Activated CD8-positive, alpha-beta memory T cell treated with anti-CD3 and anti-CD28 coated beads, Interleukin-2, amount 50 U/mL, for 24 hours (primary cell): ENCODE measurements around the gene ZMYM4.
"Not testable (repeated sequence)": the region's sequence is repeated elsewhere in the genome, so short reads cannot be mapped to it uniquely, and the experiment has no call there.

ENCODE experiments used
- DNase-seq: peaks from one replicate; pipeline ENCODE4 v3.0.0-alpha.2; 2020; ENCODE audit errors: extremely low read depth

ZMYM4 gene

GRCh38 chr1:35326246-35326866 is 57.8 kb downstream of the ZMYM4 start:
- DNase-seq: no peak

- DNase-seq: not testable (repeated sequence)
Observed at GRCh38 chr1:35331618-35332017, 63.1 kb downstream of the ZMYM4 start.

DNA sequence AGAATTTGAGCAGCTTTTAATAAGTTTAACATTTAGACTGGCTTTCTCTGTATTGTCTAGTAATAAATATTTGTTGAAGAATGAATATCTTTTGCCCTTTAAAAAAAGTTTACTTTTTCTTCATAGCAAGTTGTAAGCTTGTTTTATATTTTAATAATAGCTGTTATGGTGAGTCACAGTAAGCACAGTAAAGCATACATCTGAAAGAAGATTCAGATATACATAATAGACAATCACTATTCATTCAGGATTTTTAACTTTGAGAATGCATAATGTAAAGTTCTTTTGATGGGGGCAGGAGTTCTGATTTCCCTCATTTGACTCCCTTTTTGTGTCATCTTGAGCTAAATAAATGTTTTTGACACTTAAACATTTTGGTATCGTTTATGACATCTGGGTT is 66.0 kb downstream of the ZMYM4 start:
- no peak for DNase-seq

GRCh38 chr1:35340519-35340918 is 72.0 kb downstream of the ZMYM4 start:
- DNase-seq: no peak

DNA sequence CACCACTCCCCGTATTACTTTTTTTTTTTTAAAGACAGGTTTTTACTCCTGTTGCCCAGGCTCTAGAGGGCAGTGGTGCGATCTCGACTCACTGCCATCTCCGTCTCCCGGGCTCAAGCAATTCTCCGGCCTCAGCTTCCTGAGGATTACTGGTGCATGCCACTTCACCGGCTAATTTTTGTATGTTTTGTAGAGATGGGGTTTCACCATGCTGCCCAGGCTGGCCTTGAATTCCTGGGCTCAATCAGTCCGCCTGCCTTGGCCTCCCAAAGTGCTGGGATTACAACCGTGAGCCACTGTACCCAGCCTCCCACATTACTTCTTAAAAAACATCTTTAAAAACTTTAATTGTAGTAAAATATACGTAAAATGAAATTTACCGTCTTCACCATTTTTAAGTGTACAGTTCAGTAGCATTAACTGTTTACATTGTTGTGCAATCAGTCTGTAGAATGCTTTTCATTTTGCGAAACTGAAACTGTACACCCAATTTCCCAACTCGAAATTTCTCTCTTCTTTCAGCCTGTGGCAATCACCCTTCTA is 77.0 kb downstream of the ZMYM4 start:
- DNase-seq: no peak

- no peak for DNase-seq
Observed at GRCh38 chr1:35350872-35351271, 82.4 kb downstream of the ZMYM4 start.

- DNase-seq: no peak
Observed at GRCh38 chr1:35359995-35360394, 91.5 kb downstream of the ZMYM4 start.

- DNase-seq: no peak
Observed at GRCh38 chr1:35361638-35362037, 93.1 kb downstream of the ZMYM4 start.

- DNase-seq: no peak
Observed at GRCh38 chr1:35364741-35365140, 96.2 kb downstream of the ZMYM4 start.

DNA sequence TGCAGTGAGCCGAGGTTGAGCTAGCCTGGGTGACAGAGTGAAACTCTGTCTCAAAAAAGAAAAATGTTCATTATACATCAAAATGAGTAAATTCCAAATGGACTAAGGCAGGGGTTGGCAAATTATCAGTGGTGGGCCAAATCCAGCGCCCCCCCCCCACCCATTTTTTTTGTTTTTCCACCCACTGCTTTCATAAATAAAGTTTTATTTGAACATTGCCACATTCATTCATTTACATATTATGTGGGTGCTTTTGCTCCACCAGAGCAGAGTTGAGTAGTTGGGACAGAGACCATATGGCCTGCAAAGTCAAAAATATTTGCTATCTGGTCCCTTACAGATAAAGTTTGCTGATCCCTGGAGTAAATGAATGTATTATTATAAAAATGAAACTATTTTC is 99.4 kb downstream of the ZMYM4 start:
- no peak for DNase-seq

GRCh38 chr1:35369922-35370671 is 101.6 kb downstream of the ZMYM4 start:
- DNase-seq: no peak

DNA sequence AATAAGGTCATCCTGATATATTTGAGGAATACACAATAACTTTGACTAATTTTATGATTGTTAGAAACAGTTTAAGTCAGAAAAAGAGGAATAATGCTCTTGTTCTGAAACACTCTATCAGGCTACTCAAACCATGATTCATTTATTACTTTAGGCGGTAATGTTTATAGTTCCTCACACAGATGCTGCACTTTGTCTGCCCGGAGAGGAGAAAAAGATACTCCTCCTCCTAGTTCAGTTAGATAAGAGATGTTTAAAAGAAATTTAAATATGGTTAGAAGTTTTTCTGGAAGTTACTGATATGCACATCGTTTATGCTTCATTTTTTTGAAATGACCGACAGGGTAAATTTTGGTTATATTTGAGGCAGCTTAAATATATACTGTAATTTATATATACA is 103.0 kb downstream of the ZMYM4 start:
- no peak for DNase-seq

DNA sequence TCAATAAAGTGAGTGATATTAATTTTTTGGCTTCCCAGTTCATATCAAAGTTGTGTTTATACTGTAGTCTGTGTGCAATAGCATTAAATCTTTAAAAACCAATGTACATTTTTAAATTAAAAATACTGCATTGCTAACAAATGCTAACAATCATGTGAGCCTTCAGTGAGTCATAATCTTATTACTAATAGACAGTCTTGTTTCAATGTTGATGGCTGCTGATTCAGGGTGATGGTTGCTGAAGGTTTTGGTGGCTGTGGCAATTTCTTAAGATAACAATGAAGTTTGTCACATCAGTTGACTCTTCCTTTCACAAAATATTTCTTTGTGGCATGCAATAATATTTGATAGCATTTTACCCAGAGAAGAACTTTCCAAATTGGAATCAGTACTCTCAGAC is 109.0 kb downstream of the ZMYM4 start:
- DNase-seq: no peak

GRCh38 chr1:35379317-35380000 is 111.0 kb downstream of the ZMYM4 start:
- DNase-seq: no peak

GRCh38 chr1:35380111-35380510 is 111.6 kb downstream of the ZMYM4 start:
- DNase-seq: not testable (repeated sequence)

- DNase-seq: no peak
Observed at GRCh38 chr1:35382107-35382506, 113.6 kb downstream of the ZMYM4 start.

GRCh38 chr1:35386290-35386689 is 117.8 kb downstream of the ZMYM4 start:
- no peak for DNase-seq

DNA sequence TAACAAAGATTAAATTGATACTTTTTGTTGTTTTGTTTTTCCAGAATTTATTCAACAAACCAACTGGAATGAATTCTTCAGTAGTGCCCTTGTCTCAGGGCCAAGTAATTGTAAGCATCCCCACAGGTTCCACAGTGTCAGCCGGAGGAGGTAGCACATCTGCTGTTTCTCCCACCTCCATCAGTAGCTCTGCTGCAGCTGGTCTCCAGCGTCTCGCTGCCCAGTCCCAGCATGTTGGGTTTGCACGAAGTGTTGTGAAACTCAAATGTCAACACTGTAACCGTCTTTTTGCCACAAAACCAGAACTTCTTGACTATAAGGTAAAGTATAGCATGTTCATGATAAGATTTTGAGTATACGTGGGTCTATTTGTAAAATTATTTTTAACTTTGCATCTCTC is 118.5 kb downstream of the ZMYM4 start:
- DNase-seq: no peak

GRCh38 chr1:35390600-35391494 is 122.3 kb downstream of the ZMYM4 start:
- DNase-seq: no peak

DNA sequence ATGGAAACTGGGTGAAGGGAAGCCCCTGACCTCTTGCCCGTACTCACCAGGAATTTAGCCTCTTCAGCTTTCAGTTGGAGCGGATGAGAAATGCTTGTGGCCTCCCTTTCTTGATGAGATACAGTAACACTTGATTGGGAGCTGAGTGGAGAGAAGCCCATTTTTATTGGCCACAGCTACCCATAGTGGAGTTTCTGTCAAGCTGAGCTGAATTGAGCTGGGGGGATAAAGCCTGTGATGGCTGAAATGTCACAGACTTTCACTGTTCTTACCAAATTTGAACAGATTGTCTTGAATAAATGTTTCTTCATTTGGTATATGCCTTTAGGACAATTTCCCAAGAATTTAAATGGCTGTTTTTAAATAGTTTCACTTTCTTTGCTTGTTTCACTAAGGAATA is 125.9 kb downstream of the ZMYM4 start:
- no peak for DNase-seq

DNA sequence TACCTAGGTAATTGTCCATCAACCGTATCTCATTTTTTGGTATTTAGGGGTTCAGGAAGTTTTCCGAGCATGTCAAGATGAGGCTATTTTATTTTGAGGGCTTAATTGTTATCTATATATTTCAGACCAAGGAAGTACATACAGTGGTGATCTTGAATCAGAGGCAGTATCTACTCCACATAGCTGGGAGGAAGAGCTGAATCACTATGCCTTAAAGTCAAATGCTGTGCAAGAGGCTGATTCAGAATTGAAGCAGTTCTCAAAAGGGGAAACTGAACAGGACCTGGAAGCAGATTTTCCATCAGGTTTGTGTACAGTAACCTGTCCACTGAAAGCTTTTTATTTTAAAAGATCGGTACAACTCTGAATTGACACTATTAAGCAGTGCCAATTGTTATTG is 130.2 kb downstream of the ZMYM4 start:
- no peak for DNase-seq

- no peak for DNase-seq
Observed at GRCh38 chr1:35401049-35401448, 132.5 kb downstream of the ZMYM4 start.
